Left ventricle myocardium inferior (tissue), 1 donor: ENCODE data around the gene HGFAC. TPM values are rescaled to one million over a fixed set of nuclear protein-coding genes. Genes with fewer than 3 reads are reported as not detected.
A peak's percentile ranks its signal among the peaks of the same experiment; 100 is the strongest.

Experiments used
- DNase-seq: peaks from one replicate; pipeline ENCODE4 v3.0.0-alpha.2; 2020
- H3K27ac ChIP-seq: fragments of 200-600 bp; replicated peaks from 2 replicates; pipeline ENCODE4 v1.8.0; 2021
- H3K27me3 ChIP-seq: fragments of 200-600 bp; 2 replicates; pipeline ENCODE4 v1.8.0; 2021; ENCODE audit warnings: low read depth
- H3K36me3 ChIP-seq: fragments of 200-600 bp; 2 replicates; pipeline ENCODE4 v1.8.0; 2021
- H3K4me1 ChIP-seq: fragments of 200-600 bp; 2 replicates; pipeline ENCODE4 v1.8.0; 2021
- H3K4me3 ChIP-seq: fragments of 200-600 bp; 2 replicates; pipeline ENCODE4 v1.8.0; 2021; ENCODE audit warnings: mild to moderate bottlenecking, moderate library complexity
- H3K9me3 ChIP-seq: fragments of 200-600 bp; replicated peaks from 2 replicates; pipeline ENCODE4 v1.8.0; 2021
- CTCF ChIP-seq: fragments of 200-600 bp; IDR thresholded peaks from 2 replicates; pipeline ENCODE4 v1.8.0; 2021; ENCODE audit warnings: antibody characterized with exemption, mild to moderate bottlenecking, borderline replicate concordance
- intact Hi-C: fragments of 100-400 bp; cut with micrococcal nuclease; formaldehyde crosslinking; loops from one replicate; pipeline ENCODE4 v1.11.0; 2022
- total RNA-seq: library from RNA; stranded (reverse); fragmentation: NEBNext Ultra II Directional; extraction: Animal tissue kit (Norgen Biotek cat#: 25700); gene quantifications from one replicate; pipeline ENCODE4 v1.2.1, GENCODE V29; 2021
- donor health status: DM: no; HTN: yes; CAD: no; lungs with severe emphysema.

The HGFAC gene
- total RNA-seq, 1 donor from 2014 or later, result 0.80 TPM

GRCh38 chr4:3440979-3441500 is 728 bp upstream of the HGFAC start:
- Histone ChIP-seq H3K4me1 (peaks cover 6% of the 10 kb centered on the region), H3K36me3 (no peaks in the 10 kb centered on the region), H3K27ac (no peak overlapping the region), H3K4me3 (no peak overlapping the region), H3K27me3 (peaks cover 7% of the 10 kb centered on the region), H3K9me3 (no peaks in the 10 kb centered on the region)
- intact Hi-C loops, result no loop called here
- no peak for DNase-seq
- no peak for TF ChIP-seq CTCF

- H3K9me3 ChIP-seq, result no peaks in the 10 kb centered on the region
- no peak overlapping the region for H3K4me3 ChIP-seq
- no peak for TF ChIP-seq CTCF
- intact Hi-C loops, result loop anchor here (2.0 kb wide), 1 partner anchor 96 kb away; no protein-coding TSS in a partner anchor
- H3K27me3 ChIP-seq, result peaks cover 7% of the 10 kb centered on the region
- H3K27ac ChIP-seq, result no peak overlapping the region
- no peaks in the 10 kb centered on the region for H3K36me3 ChIP-seq
- peaks cover 6% of the 10 kb centered on the region for H3K4me1 ChIP-seq
- DNase-seq, result no peak
Observed at GRCh38 chr4:3442460-3442958, 741 bp downstream of the HGFAC start.

DNA sequence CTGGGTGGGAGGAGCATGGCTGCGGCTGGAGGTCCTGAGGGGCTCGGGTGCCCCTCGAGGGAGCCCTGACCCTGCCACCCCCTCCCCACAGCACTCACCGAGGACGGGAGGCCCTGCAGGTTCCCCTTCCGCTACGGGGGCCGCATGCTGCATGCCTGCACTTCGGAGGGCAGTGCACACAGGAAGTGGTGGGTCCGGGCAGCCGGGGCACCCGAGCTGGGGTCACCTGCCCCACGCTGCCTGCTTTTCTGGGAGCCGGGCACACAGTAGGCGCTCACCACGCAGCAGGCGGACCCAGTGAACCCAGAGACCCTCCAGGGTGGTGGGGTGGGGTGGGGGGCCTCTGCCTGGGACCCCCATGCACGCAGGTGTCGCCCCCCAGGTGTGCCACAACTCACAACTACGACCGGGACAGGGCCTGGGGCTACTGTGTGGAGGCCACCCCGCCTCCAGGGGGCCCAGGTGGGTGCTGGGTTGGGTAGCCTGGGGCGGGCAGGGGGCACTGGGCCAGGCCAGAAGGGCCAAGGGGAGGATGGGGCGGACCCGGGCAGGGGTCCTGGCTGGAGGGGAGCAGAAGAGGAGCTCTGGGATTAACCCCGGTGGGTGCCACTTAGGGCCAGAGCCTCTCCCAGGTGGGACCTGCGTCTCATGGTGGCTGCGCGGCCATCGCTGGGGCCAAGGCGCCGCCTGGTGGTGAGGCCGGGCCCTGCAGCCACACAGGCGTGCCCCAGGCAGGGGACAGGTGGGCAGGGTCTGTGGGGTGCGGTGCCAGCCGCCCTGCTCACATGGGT is 1.4 kb downstream of the HGFAC start:
- Histone ChIP-seq H3K4me3 (no peak overlapping the region), H3K9me3 (no peaks in the 10 kb centered on the region), H3K27ac (no peak overlapping the region), H3K27me3 (peaks cover 7% of the 10 kb centered on the region), H3K4me1 (peaks cover 6% of the 10 kb centered on the region), H3K36me3 (no peaks in the 10 kb centered on the region)
- TF ChIP-seq CTCF, result peak; percentile 99
- no peak for DNase-seq
- intact Hi-C loops, result loop anchor here (2.0 kb wide), 1 partner anchor 96 kb away; no protein-coding TSS in a partner anchor

DNA sequence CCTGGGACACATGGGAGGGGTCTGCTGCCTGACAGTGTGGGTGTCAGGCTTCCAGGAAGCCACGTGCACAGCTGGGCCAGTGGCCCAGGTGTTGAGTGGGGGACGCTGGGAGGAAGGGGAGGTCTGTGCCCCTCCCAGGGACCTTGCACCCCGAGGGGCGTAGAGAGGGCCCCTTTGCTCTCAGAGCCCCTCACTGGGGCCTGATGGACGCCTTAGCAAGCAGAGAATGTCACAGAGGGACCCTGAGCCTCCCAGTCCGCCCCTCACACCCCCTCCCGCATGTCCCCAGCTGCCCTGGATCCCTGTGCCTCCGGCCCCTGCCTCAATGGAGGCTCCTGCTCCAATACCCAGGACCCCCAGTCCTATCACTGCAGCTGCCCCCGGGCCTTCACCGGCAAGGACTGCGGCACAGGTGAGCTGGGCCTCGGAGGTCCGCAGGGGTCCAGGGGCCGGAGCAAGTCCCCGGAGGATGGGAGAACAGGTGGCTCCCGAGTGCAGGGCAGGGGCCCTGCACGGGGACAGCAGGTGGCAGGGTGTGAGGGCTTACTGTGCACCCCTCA is 2.1 kb downstream of the HGFAC start:
- intact Hi-C loops, result loop anchor here (2.0 kb wide), 1 partner anchor 97 kb away; no protein-coding TSS in a partner anchor
- TF ChIP-seq CTCF, result peak; percentile 27
- Histone ChIP-seq H3K4me1 (peaks cover 6% of the 10 kb centered on the region), H3K9me3 (no peaks in the 10 kb centered on the region), H3K27me3 (peaks cover 7% of the 10 kb centered on the region), H3K27ac (no peak overlapping the region), H3K36me3 (no peaks in the 10 kb centered on the region), H3K4me3 (no peak overlapping the region)
- no peak for DNase-seq

DNA sequence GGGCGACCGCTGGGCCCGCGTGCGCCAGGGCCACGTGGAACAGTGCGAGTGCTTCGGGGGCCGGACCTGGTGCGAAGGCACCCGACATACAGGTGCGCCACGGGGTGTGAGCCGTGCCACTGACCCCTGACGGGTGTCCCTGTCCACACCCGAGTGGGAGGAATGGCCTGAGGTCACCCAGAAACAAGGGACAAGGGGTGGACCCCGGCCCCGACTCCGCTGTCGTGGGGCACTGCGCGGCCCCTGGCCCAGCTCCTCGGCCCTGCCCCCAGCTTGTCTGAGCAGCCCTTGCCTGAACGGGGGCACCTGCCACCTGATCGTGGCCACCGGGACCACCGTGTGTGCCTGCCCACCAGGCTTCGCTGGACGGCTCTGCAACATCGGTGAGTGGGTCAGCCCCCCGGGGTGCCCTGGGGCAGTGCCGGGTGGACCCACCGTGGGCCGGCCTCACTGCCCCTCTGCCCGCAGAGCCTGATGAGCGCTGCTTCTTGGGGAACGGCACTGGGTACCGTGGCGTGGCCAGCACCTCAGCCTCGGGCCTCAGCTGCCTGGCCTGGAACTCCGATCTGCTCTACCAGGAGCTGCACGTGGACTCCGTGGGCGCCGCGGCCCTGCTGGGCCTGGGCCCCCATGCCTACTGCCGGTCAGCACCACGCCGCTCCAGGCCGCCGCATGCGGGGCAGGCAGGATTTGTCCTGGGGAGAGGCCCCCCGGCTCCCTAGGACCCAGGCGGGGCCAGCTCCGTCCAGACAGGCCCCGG is 2.8 kb downstream of the HGFAC start:
- no peak for TF ChIP-seq CTCF
- H3K4me1 ChIP-seq, result peaks cover 6% of the 10 kb centered on the region
- no peak overlapping the region for H3K27ac ChIP-seq
- no peak for DNase-seq
- no peak overlapping the region for H3K4me3 ChIP-seq
- H3K36me3 ChIP-seq, result no peaks in the 10 kb centered on the region
- no peaks in the 10 kb centered on the region for H3K9me3 ChIP-seq
- peaks cover 7% of the 10 kb centered on the region for H3K27me3 ChIP-seq
- intact Hi-C loops, result no loop called here
